Small intestine (tissue), 7 donors: ENCODE measurements around the gene C4orf51. TPM values are rescaled to one million over a fixed set of nuclear protein-coding genes. Genes with fewer than 3 reads are reported as not detected.
A peak's percentile ranks its signal among the peaks of the same experiment; 100 is the strongest.

Experiments
- DNase-seq, 2 donors: peaks; one replicate each; pipeline versions ENCODE4 v3.0.0 to v3.0.0-alpha.2; 2013
- FAIRE-seq: peaks from 2 replicates; lab custom pipeline; 2012; peaks lifted over from hg19 to GRCh38; lab: Jason Lieb, UNC
- H3K27ac ChIP-seq, 3 donors: one replicate each; pipeline ENCODE4 v1.5.1; 2013; ENCODE audit warnings: low read length in 2 of 3, mild to moderate bottlenecking in 2 of 3, control low read depth in 1 of 3, inconsistent platforms in 1 of 3, low read depth in 1 of 3, moderate library complexity in 1 of 3
- H3K27me3 ChIP-seq, 3 donors: one replicate each; pipeline ENCODE4 v1.6.1; 2013; ENCODE audit warnings: low read length in 3 of 3, inconsistent platforms in 1 of 3; ENCODE audit not compliant: control insufficient read depth in 3 of 3, insufficient read depth in 3 of 3
- H3K36me3 ChIP-seq, 3 donors: one replicate each; pipeline ENCODE4 v1.6.1; 2013; ENCODE audit warnings: low read length in 3 of 3, inconsistent platforms in 1 of 3, low read depth in 1 of 3, mild to moderate bottlenecking in 1 of 3, moderate library complexity in 1 of 3; ENCODE audit not compliant: control insufficient read depth in 3 of 3, insufficient read depth in 2 of 3
- H3K4me1 ChIP-seq, 3 donors: one replicate each; pipeline ENCODE4 v1.6.1; 2013; ENCODE audit warnings: low read length in 2 of 3, inconsistent platforms in 1 of 3, low read depth in 1 of 3, mild to moderate bottlenecking in 1 of 3, moderate library complexity in 1 of 3; ENCODE audit not compliant: control insufficient read depth in 3 of 3, insufficient read depth in 2 of 3
- H3K4me3 ChIP-seq, 3 donors: one replicate each; pipeline ENCODE4 v1.5.1; 2013; ENCODE audit warnings: low read length in 3 of 3, control low read depth in 1 of 3, inconsistent platforms in 1 of 3, low read depth in 1 of 3, mild to moderate bottlenecking in 1 of 3, moderate library complexity in 1 of 3
- H3K9me3 ChIP-seq, 2 donors: one replicate each; pipeline ENCODE4 v1.6.1; 2013; ENCODE audit warnings: low read depth in 1 of 2, low read length in 1 of 2; ENCODE audit not compliant: control insufficient read depth in 2 of 2, insufficient read depth in 1 of 2
- WGBS, 3 donors: extraction: QIAGEN DNeasy Blood & Tissue Kit; methylation state at CpG; one replicate each; pipeline ENCODE4 v1.1.7; 2013; 5-methylcytosine and 5-hydroxymethylcytosine counted together
- polyA plus RNA-seq, 4 donors: library from polyadenylated mRNA; stranded (reverse) in 3 of 4; unstranded in 1 of 4; fragments of 200-250 nt in 3 of 4; fragments of 120-200 nt in 1 of 4; gene quantifications; one replicate each; pipeline versions ENCODE4 v1.2.1 to v1.2.3, GENCODE V29; 2013
- donor health status: healthy with polysubstance abuse.
- donor health status: control.
- donor health status: control.
- donor health status: Bipolar disorder and iron deficiency.
- donor health status: healthy.

C4orf51 gene
- polyA plus RNA-seq, 4 donors, result not detected

GRCh38 chr4:145739845-145740244 is 59.9 kb downstream of the C4orf51 start:
- DNase-seq, result peak; percentile 80 to 88
- whole genome bisulfite sequencing, 3 donors, result 8 to 34% (median 29%) methylated on average over 5 of the region's 5 CpGs

GRCh38 chr4:145740806-145741205 is 60.9 kb downstream of the C4orf51 start:
- peaks cover 0 to 11% (median 0%) of the 10 kb centered on the region in 3 donors for H3K4me1 ChIP-seq
- H3K4me3 ChIP-seq, result no peak overlapping the region
- WGBS, 3 donors, result 71 to 100% (median 86%) methylated on average over 2 of the region's 2 CpGs
- DNase-seq, result no peak
- no peak for FAIRE-seq
- no peaks in the 10 kb centered on the region for H3K27me3 ChIP-seq
- H3K36me3 ChIP-seq, result no peaks in the 10 kb centered on the region
- H3K27ac ChIP-seq, result no peak overlapping the region
- no peaks in the 10 kb centered on the region for H3K9me3 ChIP-seq

More at GRCh38 chr4:145739845-145740244, 59.9 kb downstream of the C4orf51 start:
- no peak overlapping the region for H3K27ac ChIP-seq
- no peak for FAIRE-seq
- no peak overlapping the region for H3K4me3 ChIP-seq
- H3K27me3 ChIP-seq, result no peaks in the 10 kb centered on the region
- H3K4me1 ChIP-seq, result peaks cover 0 to 19% (median 0%) of the 10 kb centered on the region in 3 donors
- H3K36me3 ChIP-seq, result no peaks in the 10 kb centered on the region
- H3K9me3 ChIP-seq, result no peaks in the 10 kb centered on the region

- peaks cover 0 to 3% (median 0%) of the 10 kb centered on the region in 3 donors for H3K4me1 ChIP-seq
- DNase-seq, result no peak
- H3K27ac ChIP-seq, result no peak overlapping the region
- no peak for FAIRE-seq
- H3K4me3 ChIP-seq, result no peak overlapping the region
- no peaks in the 10 kb centered on the region for H3K9me3 ChIP-seq
- no peaks in the 10 kb centered on the region for H3K27me3 ChIP-seq
- no peaks in the 10 kb centered on the region for H3K36me3 ChIP-seq
- 84 to 92% (median 87%) methylated on average over 2 of the region's 2 CpGs for WGBS, 3 donors
These were observed 63.7 kb downstream of the C4orf51 start for GRCh38 chr4:145743641-145744040.

- Histone ChIP-seq H3K27ac (no peak overlapping the region), H3K36me3 (peaks cover 0 to 17% (median 8%) of the 10 kb centered on the region in 3 donors), H3K27me3 (no peaks in the 10 kb centered on the region), H3K9me3 (peaks cover 0 to 8% of the 10 kb centered on the region in 2 donors), H3K4me1 (no peaks in the 10 kb centered on the region), H3K4me3 (no peak overlapping the region)
- FAIRE-seq, result no peak
- WGBS, 3 donors, result 88 to 98% (median 91%) methylated on average over 2 of the region's 2 CpGs
- no peak for DNase-seq
These were observed 75.9 kb downstream of the C4orf51 start for GRCh38 chr4:145755802-145756201.

GRCh38 chr4:145756244-145756643 is 76.3 kb downstream of the C4orf51 start:
- Histone ChIP-seq H3K4me3 (no peak overlapping the region), H3K27ac (no peak overlapping the region), H3K4me1 (no peaks in the 10 kb centered on the region), H3K27me3 (no peaks in the 10 kb centered on the region), H3K9me3 (peaks cover 0 to 7% of the 10 kb centered on the region in 2 donors), H3K36me3 (peaks cover 0 to 21% (median 11%) of the 10 kb centered on the region in 3 donors)
- WGBS, 3 donors, result 89 to 93% (median 93%) methylated on average over 1 of the region's 1 CpG
- DNase-seq (no peak), FAIRE-seq (no peak)

GRCh38 chr4:145757188-145757587 is 77.2 kb downstream of the C4orf51 start:
- Histone ChIP-seq H3K9me3 (no peaks in the 10 kb centered on the region), H3K36me3 (peaks cover 0 to 29% (median 19%) of the 10 kb centered on the region in 3 donors), H3K27ac (no peak overlapping the region), H3K4me3 (no peak overlapping the region), H3K27me3 (no peaks in the 10 kb centered on the region), H3K4me1 (no peaks in the 10 kb centered on the region)
- WGBS, 3 donors, result 82 to 100% (median 91%) methylated on average over 1 of the region's 1 CpG
- FAIRE-seq (no peak), DNase-seq (no peak)

- no peak for DNase-seq
- Histone ChIP-seq H3K4me1 (no peaks in the 10 kb centered on the region), H3K9me3 (no peaks in the 10 kb centered on the region), H3K36me3 (peaks cover 6 to 47% (median 43%) of the 10 kb centered on the region in 3 donors), H3K27ac (no peak overlapping the region), H3K4me3 (no peak overlapping the region), H3K27me3 (no peaks in the 10 kb centered on the region)
- no peak for FAIRE-seq
- 91 to 96% (median 92%) methylated on average over 8 of the region's 8 CpGs for WGBS, 3 donors
These were observed 80.2 kb downstream of the C4orf51 start for GRCh38 chr4:145760176-145760575.

GRCh38 chr4:145760961-145761929 is 81.3 kb downstream of the C4orf51 start:
- no peak overlapping the region for H3K27ac ChIP-seq
- H3K36me3 ChIP-seq, result peaks cover 6 to 52% (median 48%) of the 10 kb centered on the region in 3 donors
- H3K9me3 ChIP-seq, result no peaks in the 10 kb centered on the region
- DNase-seq (no peak), FAIRE-seq (no peak)
- H3K4me1 ChIP-seq, result no peaks in the 10 kb centered on the region
- no peaks in the 10 kb centered on the region for H3K27me3 ChIP-seq
- no peak overlapping the region for H3K4me3 ChIP-seq
- 97 to 98% (median 97%) methylated on average over 41 to 49 of the region's 49 CpGs for WGBS, 3 donors
